Epidermal melanocyte (primary cell): Measurements from ENCODE around the gene SPRED3.

Experiments used
- DNase-seq: peaks from one replicate; pipeline ENCODE4 v3.0.0; 2011; ENCODE audit warnings: low spot score; ENCODE audit not compliant: insufficient read length

The SPRED3 gene

GRCh38 chr19:38371081-38371480 lies 17.4 kb upstream of the SPRED3 start:
- no peak for DNase-seq

- DNase-seq = no peak
Observed at GRCh38 chr19:38373907-38374331, 14.6 kb upstream of the SPRED3 start.

- DNase-seq = peak; percentile 97
Observed at GRCh38 chr19:38374332-38375097, 14.0 kb upstream of the SPRED3 start, which contains the start of gene PSMD8. PSMD8 (plus strand) TSS chr19:38374571; CDS start chr19:38374602, 31 bp downstream.

DNA sequence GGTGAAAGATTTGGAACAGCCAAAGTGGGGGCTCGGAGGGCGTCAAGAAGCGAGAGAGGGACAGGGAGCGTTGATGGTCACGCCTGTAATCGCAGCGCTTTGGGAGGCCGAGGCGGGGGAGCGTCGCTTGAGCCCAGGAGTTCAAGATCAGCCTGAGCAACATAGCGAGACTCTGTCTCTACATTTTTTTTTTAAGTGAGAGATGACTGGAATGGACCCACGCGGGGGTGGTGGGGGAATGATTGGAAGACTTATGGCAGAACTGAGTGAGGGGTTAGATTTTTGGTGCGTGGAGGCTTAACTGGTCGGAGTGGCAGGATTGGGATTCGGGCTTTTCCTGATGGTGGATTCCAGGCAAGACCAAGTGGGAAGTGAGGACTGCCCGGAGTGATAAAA lies 13.4 kb upstream of the SPRED3 start:
- no peak for DNase-seq

DNA sequence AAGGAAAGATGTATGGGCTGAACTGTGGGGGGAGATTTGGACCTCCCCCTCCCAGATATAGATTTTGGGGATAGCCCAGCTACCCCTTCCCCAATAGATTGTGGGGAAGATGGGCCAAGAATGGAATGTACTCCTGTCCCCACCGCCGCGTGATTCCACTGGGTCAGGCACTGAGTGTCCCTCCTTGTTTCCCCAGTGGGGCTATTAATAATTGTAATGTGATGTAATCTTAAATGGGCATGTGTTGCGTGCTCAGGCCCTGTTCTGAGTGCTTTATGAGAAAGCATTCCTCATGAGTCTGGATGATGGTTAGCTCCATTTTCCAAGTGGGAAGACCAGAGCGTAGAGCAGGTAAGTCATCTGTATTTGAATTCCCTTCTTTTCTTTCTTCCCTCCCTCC lies 12.7 kb upstream of the SPRED3 start:
- peak; percentile 27 for DNase-seq

DNA sequence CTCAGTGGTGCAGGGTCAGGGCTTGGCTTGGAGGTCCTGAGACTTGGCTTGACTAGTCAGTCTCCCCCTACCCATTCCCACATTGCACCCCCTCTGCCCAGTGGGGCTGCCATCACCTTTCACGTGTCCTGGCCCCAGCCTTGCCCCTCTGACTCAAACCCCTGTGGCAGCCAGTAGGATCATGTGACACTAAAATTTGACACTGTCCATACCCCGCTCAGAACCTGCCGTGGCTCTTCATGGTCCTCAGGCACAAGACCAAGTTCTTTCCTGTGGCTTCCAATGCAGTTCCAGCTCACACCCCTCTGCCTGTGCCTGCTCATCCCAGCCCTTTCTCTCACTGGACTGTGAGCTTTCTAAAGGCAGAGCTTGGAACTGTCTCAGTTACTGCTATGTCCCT lies 11.9 kb upstream of the SPRED3 start:
- no peak for DNase-seq

GRCh38 chr19:38377052-38377451 lies 11.4 kb upstream of the SPRED3 start:
- DNase-seq = no peak

GRCh38 chr19:38378866-38379265 lies 9.6 kb upstream of the SPRED3 start:
- DNase-seq = peak; percentile 3

GRCh38 chr19:38381138-38381537 lies 7.4 kb upstream of the SPRED3 start:
- no peak for DNase-seq

DNA sequence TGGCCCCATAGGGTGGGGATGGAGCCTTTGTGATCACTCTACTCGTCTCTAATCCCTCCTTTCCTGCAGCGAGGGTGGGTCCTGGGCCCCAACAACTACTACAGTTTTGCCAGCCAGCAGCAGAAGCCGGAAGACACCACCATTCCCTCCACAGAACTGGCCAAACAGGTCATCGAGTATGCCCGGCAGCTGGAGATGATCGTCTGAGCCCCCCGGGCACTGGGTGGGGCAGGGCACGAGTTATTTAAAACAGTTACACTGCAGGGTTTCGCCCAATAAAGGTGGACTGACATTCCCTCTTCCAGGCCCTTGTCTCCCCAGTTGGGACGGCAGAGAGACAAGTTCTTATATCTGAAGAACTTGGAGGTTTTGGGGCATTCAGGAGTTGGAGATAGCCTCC lies 5.3 kb upstream of the SPRED3 start:
- peak; percentile 1 for DNase-seq

DNA sequence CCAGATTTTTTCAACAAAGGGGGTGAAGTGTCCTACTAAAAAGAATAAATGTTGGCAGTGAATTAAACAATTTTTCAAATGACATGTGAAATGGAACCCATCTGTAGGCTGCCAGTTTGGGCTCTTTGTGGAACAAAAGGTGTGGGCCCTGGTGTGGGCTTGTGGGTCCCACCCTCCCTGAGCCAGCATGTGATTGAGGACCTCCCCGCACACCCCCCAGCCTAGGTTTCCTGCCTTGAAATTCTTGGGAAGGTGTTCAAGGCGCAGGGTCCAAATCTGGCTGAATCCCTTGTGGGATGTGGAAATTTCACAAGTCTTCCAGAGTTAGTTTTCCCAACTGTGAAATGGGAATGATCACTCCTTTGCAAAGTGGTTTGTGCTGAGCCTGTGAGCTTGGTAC lies 4.8 kb upstream of the SPRED3 start:
- DNase-seq = peak; percentile 12

DNA sequence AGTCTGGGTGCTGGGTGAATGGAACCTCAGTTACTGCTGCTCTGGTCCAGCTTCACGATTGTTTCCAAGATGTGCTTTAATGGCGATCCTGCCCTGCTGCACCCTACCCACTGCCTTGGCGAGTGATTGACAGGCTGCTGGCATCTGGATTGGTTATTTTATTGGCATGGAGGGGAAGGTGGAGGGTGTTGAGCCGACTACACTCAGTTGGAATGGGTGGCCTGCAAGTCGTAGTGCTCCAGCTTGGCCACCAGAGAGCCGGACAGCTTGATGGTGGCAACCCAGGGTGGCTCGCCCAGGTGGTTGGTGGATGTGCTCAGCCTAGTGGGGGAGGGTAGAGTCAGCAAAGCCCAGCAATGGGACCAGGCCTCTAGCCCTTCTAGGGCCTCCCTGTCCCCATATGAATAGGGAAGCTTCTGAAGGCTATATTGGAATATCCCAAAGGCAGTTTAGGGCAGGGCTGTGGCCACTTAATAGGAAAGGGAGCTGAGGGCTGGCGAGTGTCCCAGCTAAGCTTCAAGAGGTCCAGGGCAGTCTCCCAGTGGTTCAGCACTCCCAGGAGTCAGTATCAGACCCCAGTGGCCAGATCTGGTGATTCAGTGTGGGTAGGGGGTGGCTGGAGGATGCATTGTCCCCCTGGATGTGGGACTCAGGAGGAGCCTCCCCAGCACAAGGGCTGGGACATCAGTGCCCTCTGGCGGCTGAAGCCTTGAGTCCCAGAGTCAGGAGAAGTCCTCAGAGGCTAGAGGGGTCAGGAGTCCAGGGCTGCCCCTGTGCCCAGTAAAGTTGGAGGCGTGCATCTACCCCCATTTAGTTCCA lies 4.1 kb upstream of the SPRED3 start:
- no peak for DNase-seq

GRCh38 chr19:38385057-38385803 lies 3.3 kb upstream of the SPRED3 start:
- DNase-seq = no peak

GRCh38 chr19:38385804-38386257 lies 2.7 kb upstream of the SPRED3 start:
- DNase-seq = no peak

GRCh38 chr19:38386300-38386970 lies 2.1 kb upstream of the SPRED3 start:
- DNase-seq = no peak

DNA sequence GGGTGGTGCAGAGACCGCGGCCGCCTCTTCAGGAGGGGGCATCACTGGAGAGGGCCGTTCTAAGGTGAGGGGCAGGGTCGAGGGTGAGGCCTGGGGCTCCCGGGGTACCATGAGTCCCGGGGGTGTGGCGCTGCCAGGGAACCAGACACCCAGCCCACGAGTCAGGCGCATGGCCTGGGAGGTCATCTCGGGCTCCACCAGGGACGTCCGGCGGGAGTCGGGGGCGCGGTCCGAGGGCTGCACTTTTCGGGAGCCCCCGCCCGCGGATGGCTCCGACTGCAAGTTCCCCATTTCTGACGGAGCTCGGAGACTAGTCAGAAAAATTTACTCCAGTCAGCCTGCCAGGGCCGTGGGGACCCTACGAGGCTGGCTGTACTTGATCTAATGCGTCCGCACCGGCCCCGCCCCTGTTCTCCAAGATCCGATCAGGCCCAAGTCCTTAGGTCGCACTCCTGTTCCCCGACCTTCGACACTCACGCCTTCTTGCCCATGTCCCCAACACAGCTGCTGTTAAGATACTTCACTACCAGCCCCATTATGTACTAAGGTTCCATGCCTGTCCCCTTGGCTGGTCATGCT lies 1.4 kb upstream of the SPRED3 start:
- DNase-seq = no peak

- DNase-seq = peak; percentile 99
Observed at GRCh38 chr19:38387550-38388348, 748 bp upstream of the SPRED3 start, which contains the start of gene GGN. GGN (minus strand) TSS chr19:38388034; CDS start chr19:38387261, 773 bp downstream.

- DNase-seq = peak; percentile 75
Observed at GRCh38 chr19:38389101-38389925, 816 bp downstream of the SPRED3 start.
